MM.1S (cell line): ENCODE results near the gene KCMF1.

ENCODE experiments used
- DNase-seq: peaks from one replicate; pipeline ENCODE4 v3.0.0-alpha.2; 2015
- H2AFZ ChIP-seq: fragments of 300-600 bp; sonication (generic); 2 replicates; pipeline ENCODE4 v1.6.0; 2016; ENCODE audit warnings: antibody characterized with exemption, low read length
- H3F3A ChIP-seq: fragments of 300-600 bp; sonication (generic); 2 replicates; pipeline ENCODE4 v1.6.1; 2016; ENCODE audit warnings: mild to moderate bottlenecking, antibody characterized with exemption, low read length, moderate library complexity, mixed read lengths; ENCODE audit not compliant: insufficient read depth
- H3K27ac ChIP-seq: fragments of 300-600 bp; sonication (generic); 2 replicates; pipeline ENCODE4 v1.5.1; 2016; ENCODE audit warnings: mild to moderate bottlenecking, low read length
- H3K27me3 ChIP-seq: fragments of 300-600 bp; sonication (generic); replicated peaks from 2 replicates; pipeline ENCODE4 v1.6.0; 2016; ENCODE audit warnings: low read length; ENCODE audit not compliant: insufficient read depth
- H3K36me3 ChIP-seq: fragments of 300-600 bp; sonication (generic); replicated peaks from 2 replicates; pipeline ENCODE4 v1.6.1; 2016; ENCODE audit warnings: mild to moderate bottlenecking, low read length, mixed read lengths; ENCODE audit not compliant: insufficient read depth
- H3K4me1 ChIP-seq: fragments of 300-600 bp; sonication (generic); 2 replicates; pipeline ENCODE4 v1.6.1; 2016; ENCODE audit warnings: low read length, mixed read lengths
- H3K4me2 ChIP-seq: fragments of 300-600 bp; sonication (generic); 2 replicates; pipeline ENCODE4 v1.6.0; 2016; ENCODE audit warnings: low read depth, low read length
- H3K4me3 ChIP-seq: fragments of 300-600 bp; sonication (generic); 2 replicates; pipeline ENCODE4 v1.5.1; 2016; ENCODE audit warnings: low read length, mixed read lengths
- H3K79me2 ChIP-seq: fragments of 300-600 bp; sonication (generic); 2 replicates; pipeline ENCODE4 v1.6.1; 2016; ENCODE audit warnings: mixed run types, low read length, mixed read lengths
- H3K9ac ChIP-seq: fragments of 300-600 bp; sonication (generic); 2 replicates; pipeline ENCODE4 v1.6.1; 2016; ENCODE audit warnings: low read length, mixed read lengths
- H3K9me2 ChIP-seq: fragments of 300-600 bp; sonication (generic); replicated peaks from 2 replicates; pipeline ENCODE4 v1.6.1; 2016; ENCODE audit warnings: mild to moderate bottlenecking, low read length, mixed read lengths; ENCODE audit not compliant: insufficient read depth
- H3K9me3 ChIP-seq: fragments of 300-600 bp; sonication (generic); replicated peaks from 2 replicates; pipeline ENCODE4 v1.6.1; 2016; ENCODE audit warnings: mild to moderate bottlenecking, low read length, mixed read lengths; ENCODE audit not compliant: insufficient read depth
- H4K20me1 ChIP-seq: fragments of 300-600 bp; sonication (generic); 2 replicates; pipeline ENCODE4 v1.6.1; 2016; ENCODE audit warnings: mild to moderate bottlenecking, low read length, moderate library complexity, mixed read lengths; ENCODE audit not compliant: insufficient read depth
- CTCF ChIP-seq: fragments of 300-600 bp; sonication (generic); IDR thresholded peaks from 2 replicates; pipeline ENCODE4 v1.5.1; 2016; ENCODE audit warnings: antibody characterized with exemption, low read length, mixed read lengths
- EZH2 ChIP-seq: fragments of 300-600 bp; sonication (generic); optimal IDR thresholded peaks from 2 replicates; pipeline ENCODE3; 2017; ENCODE audit warnings: low read depth, mild to moderate bottlenecking, antibody characterized with exemption, low read length, mixed read lengths
- EZH2phosphoT487 ChIP-seq: fragments of 300-600 bp; sonication (generic); IDR thresholded peaks from 2 replicates; pipeline ENCODE4 v1.6.1; 2018; ENCODE audit warnings: antibody characterized with exemption, low read length

The KCMF1 gene

GRCh38 chr2:85088921-85089320 is 118.0 kb downstream of the KCMF1 start:
- H3K36me3 ChIP-seq: no peaks in the 10 kb centered on the region
- H3K9ac ChIP-seq: no peak overlapping the region
- no peaks in the 10 kb centered on the region for H3K9me3 ChIP-seq
- no peak overlapping the region for H3K4me2 ChIP-seq
- H2AFZ ChIP-seq: no peak overlapping the region
- H3K4me3 ChIP-seq: no peak overlapping the region
- TF ChIP-seq CTCF (no peak), EZH2 (no peak)
- H3K9me2 ChIP-seq: no peaks in the 10 kb centered on the region
- no peaks in the 10 kb centered on the region for H3K27me3 ChIP-seq
- no peaks in the 10 kb centered on the region for H4K20me1 ChIP-seq
- H3K79me2 ChIP-seq: no peaks in the 10 kb centered on the region
- H3K4me1 ChIP-seq: no peaks in the 10 kb centered on the region
- no peak for DNase-seq
- H3K27ac ChIP-seq: no peak overlapping the region
- H3F3A ChIP-seq: no peaks in the 10 kb centered on the region

GRCh38 chr2:85089585-85089984 is 118.6 kb downstream of the KCMF1 start:
- H2AFZ ChIP-seq: no peak overlapping the region
- H4K20me1 ChIP-seq: no peaks in the 10 kb centered on the region
- no peaks in the 10 kb centered on the region for H3K4me1 ChIP-seq
- H3K36me3 ChIP-seq: no peaks in the 10 kb centered on the region
- no peak for TF ChIP-seq EZH2
- no peak for TF ChIP-seq CTCF
- no peak for TF ChIP-seq EZH2phosphoT487
- H3K27ac ChIP-seq: no peak overlapping the region
- no peak overlapping the region for H3K9ac ChIP-seq
- no peak overlapping the region for H3K4me3 ChIP-seq
- H3K9me3 ChIP-seq: no peaks in the 10 kb centered on the region
- no peak for DNase-seq
- no peak overlapping the region for H3K4me2 ChIP-seq
- no peaks in the 10 kb centered on the region for H3F3A ChIP-seq
- H3K9me2 ChIP-seq: no peaks in the 10 kb centered on the region
- H3K27me3 ChIP-seq: no peaks in the 10 kb centered on the region
- no peaks in the 10 kb centered on the region for H3K79me2 ChIP-seq

- no peak overlapping the region for H2AFZ ChIP-seq
- H3K4me2 ChIP-seq: no peak overlapping the region
- no peak overlapping the region for H3K27ac ChIP-seq
- H3K9ac ChIP-seq: no peak overlapping the region
- no peaks in the 10 kb centered on the region for H3F3A ChIP-seq
- DNase-seq: no peak
- H4K20me1 ChIP-seq: no peaks in the 10 kb centered on the region
- no peaks in the 10 kb centered on the region for H3K4me1 ChIP-seq
- no peaks in the 10 kb centered on the region for H3K27me3 ChIP-seq
- no peaks in the 10 kb centered on the region for H3K9me2 ChIP-seq
- H3K9me3 ChIP-seq: no peaks in the 10 kb centered on the region
- H3K36me3 ChIP-seq: no peaks in the 10 kb centered on the region
- no peak for TF ChIP-seq CTCF
- TF ChIP-seq EZH2: no peak
- TF ChIP-seq EZH2phosphoT487: no peak
- H3K4me3 ChIP-seq: no peak overlapping the region
- H3K79me2 ChIP-seq: no peaks in the 10 kb centered on the region
Measured at GRCh38 chr2:85091838-85092237, 120.9 kb downstream of the KCMF1 start.

GRCh38 chr2:85095094-85095493 is 124.1 kb downstream of the KCMF1 start:
- no peak overlapping the region for H3K4me3 ChIP-seq
- no peaks in the 10 kb centered on the region for H3K9me2 ChIP-seq
- H3K79me2 ChIP-seq: no peaks in the 10 kb centered on the region
- no peak overlapping the region for H3K27ac ChIP-seq
- H3K27me3 ChIP-seq: no peaks in the 10 kb centered on the region
- H3K4me1 ChIP-seq: no peaks in the 10 kb centered on the region
- H3K9me3 ChIP-seq: no peaks in the 10 kb centered on the region
- TF ChIP-seq CTCF: no peak
- no peak for TF ChIP-seq EZH2
- no peak for TF ChIP-seq EZH2phosphoT487
- no peak overlapping the region for H3K4me2 ChIP-seq
- no peak overlapping the region for H2AFZ ChIP-seq
- H3K36me3 ChIP-seq: no peaks in the 10 kb centered on the region
- H3F3A ChIP-seq: no peaks in the 10 kb centered on the region
- no peak for DNase-seq
- H4K20me1 ChIP-seq: no peaks in the 10 kb centered on the region
- H3K9ac ChIP-seq: no peak overlapping the region
